GM12878 (cell line): ENCODE measurements around the gene FCRLB. TPM values are rescaled to one million over a fixed set of nuclear protein-coding genes. Genes with fewer than 3 reads are reported as not detected.
A peak's percentile ranks its signal among the peaks of the same experiment; 100 is the strongest.

Experiments
- CHD1 ChIP-seq: IDR thresholded peaks from 2 replicates; pipeline ENCODE4 v1.6.1; 2012; ENCODE audit warnings: low read depth, low read length, improper control_type of control experiment
- GATAD2B ChIP-seq: fragments of 450-650 bp; conservative IDR thresholded peaks from 2 replicates; pipeline ENCODE4 v1.6.1; 2017; ENCODE audit warnings: low read depth, mild to moderate bottlenecking, moderate library complexity
- JUNB ChIP-seq: IDR thresholded peaks from 2 replicates; pipeline ENCODE4 v1.6.1; 2016; ENCODE audit warnings: antibody characterized with exemption, mild to moderate bottlenecking
- KAT2A ChIP-seq: conservative IDR thresholded peaks from 2 replicates; pipeline ENCODE4 v1.6.1; 2011; ENCODE audit warnings: low read depth, low read length; ENCODE audit not compliant: control insufficient read depth
- NFIC ChIP-seq: IDR thresholded peaks from 2 replicates; pipeline ENCODE4 v1.6.1; 2012; ENCODE audit warnings: low read depth, mild to moderate bottlenecking, inconsistent platforms, low read length, moderate library complexity
- NR2C1 ChIP-seq: fragments of 450-650 bp; IDR thresholded peaks from 2 replicates; pipeline ENCODE4 v1.6.1; 2017; ENCODE audit warnings: antibody characterized with exemption, mild to moderate bottlenecking, moderate library complexity
- POLR2AphosphoS2 ChIP-seq: IDR thresholded peaks from 2 replicates; pipeline ENCODE4 v1.6.1; 2011; ENCODE audit warnings: low read depth, mild to moderate bottlenecking, low read length, improper control_type of control experiment, moderate library complexity
- POU2F2 ChIP-seq: IDR thresholded peaks from 3 replicates; pipeline ENCODE4 v1.6.1; 2011; ENCODE audit warnings: low read depth, mild to moderate bottlenecking, low read length, borderline replicate concordance
- RELA ChIP-seq: fragments of 450-650 bp; IDR thresholded peaks from 2 replicates; pipeline ENCODE4 v1.8.0; 2014; ENCODE audit warnings: borderline replicate concordance; ENCODE audit not compliant: partially characterized antibody
- RFX5 ChIP-seq: IDR thresholded peaks from 2 replicates; pipeline ENCODE4 v1.6.1; 2011; ENCODE audit warnings: low read depth, low read length, improper control_type of control experiment
- RUNX3 ChIP-seq: IDR thresholded peaks from 2 replicates; pipeline ENCODE4 v1.6.1; 2012; ENCODE audit warnings: low read length, inconsistent platforms
- SRF ChIP-seq, 2 experiments: IDR thresholded peaks; 2 replicates each; pipeline ENCODE4 v1.6.1; 2011; ENCODE audit warnings: low read depth in 2 of 2, low read length in 2 of 2, mild to moderate bottlenecking in 1 of 2, moderate library complexity in 1 of 2
- TCF7 ChIP-seq: IDR thresholded peaks from 2 replicates; pipeline ENCODE4 v1.6.1; 2014; ENCODE audit warnings: antibody characterized with exemption, borderline replicate concordance
- ZNF207 ChIP-seq: fragments of 450-650 bp; IDR thresholded peaks from 2 replicates; pipeline ENCODE4 v1.6.1; 2014; ENCODE audit warnings: antibody characterized with exemption, mild to moderate bottlenecking, borderline replicate concordance
- ZNF217 ChIP-seq: fragments of 450-650 bp; IDR thresholded peaks from 2 replicates; pipeline ENCODE4 v1.6.1; 2017; ENCODE audit warnings: antibody characterized with exemption, mild to moderate bottlenecking
- ZZZ3 ChIP-seq: IDR thresholded peaks from 2 replicates; pipeline ENCODE4 v1.6.1; 2011; ENCODE audit warnings: low read depth; ENCODE audit not compliant: control insufficient read depth, insufficient read length
- polyA plus RNA-seq, 11 experiments: library from polyadenylated mRNA; depleted of rRNA in 4 of 11; unstranded in 6 of 11; stranded (reverse) in 5 of 11; fragments of >200 nt; fragmentation: Nextera tagmentation in 4 of 11; fragmentation: Illumina TruSeq in 1 of 11; extraction: Ambion mirVana in 4 of 11; extraction: Trizol in 1 of 11; gene quantifications; 1 replicate in 1 of 11; 2 replicates in 10 of 11; pipeline versions ENCODE4 v1.2.1 to v1.2.3, GENCODE V29; 2011 to 2016; ENCODE audit warnings: inconsistent platforms in 2 of 11, missing spikeins in 2 of 11, low read depth in 1 of 11
- total RNA-seq, 4 experiments: library from RNA; depleted of rRNA in 3 of 4; stranded (reverse); fragments of >200 nt in 3 of 4; fragmentation: Illumina TruSeq in 1 of 4; extraction: Trizol in 1 of 4; gene quantifications; 2 replicates each; pipeline versions ENCODE4 v1.2.1 to v1.2.3, GENCODE V29; 2013 to 2021
- TF ChIP-seq, protein P1 (sequence below): fragments of 450-650 bp; formaldehyde crosslinking; IDR thresholded peaks from 2 replicates; pipeline ENCODE4 v1.5.0; 2022; ENCODE audit warnings: mild to moderate bottlenecking, missing genetic modification characterization
- TF ChIP-seq, protein P2 (sequence below): fragments of 450-650 bp; IDR thresholded peaks from 2 replicates; pipeline ENCODE4 v1.6.1; 2017; ENCODE audit warnings: mild to moderate bottlenecking
- TF ChIP-seq, protein P3 (sequence below): IDR thresholded peaks from 2 replicates; pipeline ENCODE4 v1.6.1; 2011; ENCODE audit warnings: mild to moderate bottlenecking, low read depth, low read length, moderate library complexity; ENCODE audit not compliant: insufficient replicate concordance
- TF ChIP-seq, protein P4 (sequence below): fragments of 450-650 bp; formaldehyde crosslinking; IDR thresholded peaks from 2 replicates; pipeline ENCODE4 v1.4.0; 2020; ENCODE audit warnings: mild to moderate bottlenecking, moderate library complexity

FCRLB gene
- total and polyA plus RNA-seq, 10 of the 15 experiments (the other 5 are each of a cell fraction or from before 2014, with no cell fraction given): 0.55 to 11.7 (median 5.6) TPM

DNA sequence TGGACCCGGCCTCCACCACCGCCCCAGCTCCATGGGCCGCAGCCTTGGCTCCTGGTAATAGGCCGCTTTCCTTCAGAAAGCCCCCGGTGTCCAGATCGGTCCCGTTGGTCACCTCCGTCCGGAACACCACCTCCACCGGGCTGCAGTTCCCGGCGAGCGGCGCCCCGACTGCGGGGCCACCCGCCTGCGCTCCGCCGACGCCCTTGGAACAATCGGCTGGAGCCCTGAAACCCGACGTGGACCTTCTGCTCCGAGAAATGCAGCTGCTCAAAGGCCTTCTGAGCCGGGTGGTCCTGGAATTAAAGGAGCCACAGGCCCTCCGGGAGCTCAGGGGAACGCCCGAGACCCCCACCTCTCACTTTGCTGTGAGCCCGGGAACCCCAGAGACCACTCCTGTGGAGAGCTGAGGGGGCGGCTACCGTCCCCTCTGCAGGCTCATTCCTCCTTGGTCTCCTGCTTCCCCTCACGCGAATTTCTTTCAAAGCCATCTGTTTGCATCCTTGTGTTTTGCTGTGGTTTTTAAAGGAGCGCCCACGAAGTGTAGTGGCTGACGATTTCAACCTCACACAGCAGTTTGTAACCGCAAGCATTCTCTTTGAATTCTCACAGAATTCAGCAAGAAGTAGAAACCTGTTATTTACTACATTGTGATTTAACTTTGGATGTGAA, 6.0 kb downstream of the FCRLB start (continued):
- TF ChIP-seq, protein P1, sequence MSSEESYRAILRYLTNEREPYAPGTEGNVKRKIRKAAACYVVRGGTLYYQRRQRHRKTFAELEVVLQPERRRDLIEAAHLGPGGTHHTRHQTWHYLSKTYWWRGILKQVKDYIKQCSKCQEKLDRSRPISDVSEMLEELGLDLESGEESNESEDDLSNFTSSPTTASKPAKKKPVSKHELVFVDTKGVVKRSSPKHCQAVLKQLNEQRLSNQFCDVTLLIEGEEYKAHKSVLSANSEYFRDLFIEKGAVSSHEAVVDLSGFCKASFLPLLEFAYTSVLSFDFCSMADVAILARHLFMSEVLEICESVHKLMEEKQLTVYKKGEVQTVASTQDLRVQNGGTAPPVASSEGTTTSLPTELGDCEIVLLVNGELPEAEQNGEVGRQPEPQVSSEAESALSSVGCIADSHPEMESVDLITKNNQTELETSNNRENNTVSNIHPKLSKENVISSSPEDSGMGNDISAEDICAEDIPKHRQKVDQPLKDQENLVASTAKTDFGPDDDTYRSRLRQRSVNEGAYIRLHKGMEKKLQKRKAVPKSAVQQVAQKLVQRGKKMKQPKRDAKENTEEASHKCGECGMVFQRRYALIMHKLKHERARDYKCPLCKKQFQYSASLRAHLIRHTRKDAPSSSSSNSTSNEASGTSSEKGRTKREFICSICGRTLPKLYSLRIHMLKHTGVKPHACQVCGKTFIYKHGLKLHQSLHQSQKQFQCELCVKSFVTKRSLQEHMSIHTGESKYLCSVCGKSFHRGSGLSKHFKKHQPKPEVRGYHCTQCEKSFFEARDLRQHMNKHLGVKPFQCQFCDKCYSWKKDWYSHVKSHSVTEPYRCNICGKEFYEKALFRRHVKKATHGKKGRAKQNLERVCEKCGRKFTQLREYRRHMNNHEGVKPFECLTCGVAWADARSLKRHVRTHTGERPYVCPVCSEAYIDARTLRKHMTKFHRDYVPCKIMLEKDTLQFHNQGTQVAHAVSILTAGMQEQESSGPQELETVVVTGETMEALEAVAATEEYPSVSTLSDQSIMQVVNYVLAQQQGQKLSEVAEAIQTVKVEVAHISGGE (CRISPR knock-in tag): no peak
- no peak for TF ChIP-seq POLR2AphosphoS2
- peak; percentile 68 for TF ChIP-seq GATAD2B
- no peak for TF ChIP-seq ZNF217
- peak; percentile 98 for TF ChIP-seq RUNX3
- TF ChIP-seq TCF7: no peak
- 0 out of 2 replicates have a peak, but pooled peaks have one; percentile 67 for TF ChIP-seq CHD1
- TF ChIP-seq JUNB: peak; percentile 10; the same call in 1 of the 2 replicates
- TF ChIP-seq RFX5: no peak
- TF ChIP-seq ZZZ3: no peak
- TF ChIP-seq, protein P2, sequence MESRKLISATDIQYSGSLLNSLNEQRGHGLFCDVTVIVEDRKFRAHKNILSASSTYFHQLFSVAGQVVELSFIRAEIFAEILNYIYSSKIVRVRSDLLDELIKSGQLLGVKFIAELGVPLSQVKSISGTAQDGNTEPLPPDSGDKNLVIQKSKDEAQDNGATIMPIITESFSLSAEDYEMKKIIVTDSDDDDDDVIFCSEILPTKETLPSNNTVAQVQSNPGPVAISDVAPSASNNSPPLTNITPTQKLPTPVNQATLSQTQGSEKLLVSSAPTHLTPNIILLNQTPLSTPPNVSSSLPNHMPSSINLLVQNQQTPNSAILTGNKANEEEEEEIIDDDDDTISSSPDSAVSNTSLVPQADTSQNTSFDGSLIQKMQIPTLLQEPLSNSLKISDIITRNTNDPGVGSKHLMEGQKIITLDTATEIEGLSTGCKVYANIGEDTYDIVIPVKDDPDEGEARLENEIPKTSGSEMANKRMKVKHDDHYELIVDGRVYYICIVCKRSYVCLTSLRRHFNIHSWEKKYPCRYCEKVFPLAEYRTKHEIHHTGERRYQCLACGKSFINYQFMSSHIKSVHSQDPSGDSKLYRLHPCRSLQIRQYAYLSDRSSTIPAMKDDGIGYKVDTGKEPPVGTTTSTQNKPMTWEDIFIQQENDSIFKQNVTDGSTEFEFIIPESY: no peak
- peak; percentile 63; the same call in 1 of the 3 replicates for TF ChIP-seq POU2F2
- TF ChIP-seq, protein P3, sequence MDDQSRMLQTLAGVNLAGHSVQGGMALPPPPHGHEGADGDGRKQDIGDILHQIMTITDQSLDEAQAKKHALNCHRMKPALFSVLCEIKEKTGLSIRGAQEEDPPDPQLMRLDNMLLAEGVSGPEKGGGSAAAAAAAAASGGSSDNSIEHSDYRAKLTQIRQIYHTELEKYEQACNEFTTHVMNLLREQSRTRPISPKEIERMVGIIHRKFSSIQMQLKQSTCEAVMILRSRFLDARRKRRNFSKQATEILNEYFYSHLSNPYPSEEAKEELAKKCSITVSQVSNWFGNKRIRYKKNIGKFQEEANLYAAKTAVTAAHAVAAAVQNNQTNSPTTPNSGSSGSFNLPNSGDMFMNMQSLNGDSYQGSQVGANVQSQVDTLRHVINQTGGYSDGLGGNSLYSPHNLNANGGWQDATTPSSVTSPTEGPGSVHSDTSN: no peak
- no peak for TF ChIP-seq NR2C1
- TF ChIP-seq, protein P4, sequence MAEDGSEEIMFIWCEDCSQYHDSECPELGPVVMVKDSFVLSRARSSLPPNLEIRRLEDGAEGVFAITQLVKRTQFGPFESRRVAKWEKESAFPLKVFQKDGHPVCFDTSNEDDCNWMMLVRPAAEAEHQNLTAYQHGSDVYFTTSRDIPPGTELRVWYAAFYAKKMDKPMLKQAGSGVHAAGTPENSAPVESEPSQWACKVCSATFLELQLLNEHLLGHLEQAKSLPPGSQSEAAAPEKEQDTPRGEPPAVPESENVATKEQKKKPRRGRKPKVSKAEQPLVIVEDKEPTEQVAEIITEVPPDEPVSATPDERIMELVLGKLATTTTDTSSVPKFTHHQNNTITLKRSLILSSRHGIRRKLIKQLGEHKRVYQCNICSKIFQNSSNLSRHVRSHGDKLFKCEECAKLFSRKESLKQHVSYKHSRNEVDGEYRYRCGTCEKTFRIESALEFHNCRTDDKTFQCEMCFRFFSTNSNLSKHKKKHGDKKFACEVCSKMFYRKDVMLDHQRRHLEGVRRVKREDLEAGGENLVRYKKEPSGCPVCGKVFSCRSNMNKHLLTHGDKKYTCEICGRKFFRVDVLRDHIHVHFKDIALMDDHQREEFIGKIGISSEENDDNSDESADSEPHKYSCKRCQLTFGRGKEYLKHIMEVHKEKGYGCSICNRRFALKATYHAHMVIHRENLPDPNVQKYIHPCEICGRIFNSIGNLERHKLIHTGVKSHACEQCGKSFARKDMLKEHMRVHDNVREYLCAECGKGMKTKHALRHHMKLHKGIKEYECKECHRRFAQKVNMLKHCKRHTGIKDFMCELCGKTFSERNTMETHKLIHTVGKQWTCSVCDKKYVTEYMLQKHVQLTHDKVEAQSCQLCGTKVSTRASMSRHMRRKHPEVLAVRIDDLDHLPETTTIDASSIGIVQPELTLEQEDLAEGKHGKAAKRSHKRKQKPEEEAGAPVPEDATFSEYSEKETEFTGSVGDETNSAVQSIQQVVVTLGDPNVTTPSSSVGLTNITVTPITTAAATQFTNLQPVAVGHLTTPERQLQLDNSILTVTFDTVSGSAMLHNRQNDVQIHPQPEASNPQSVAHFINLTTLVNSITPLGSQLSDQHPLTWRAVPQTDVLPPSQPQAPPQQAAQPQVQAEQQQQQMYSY (CRISPR knock-in tag): no peak
- no peak for TF ChIP-seq KAT2A
- TF ChIP-seq RELA: no peak
- TF ChIP-seq NFIC: 0 out of 2 replicates have a peak, but pooled peaks have one; percentile 56
- no peak for TF ChIP-seq SRF (IDR thresholded peaks at IDR 0.05; ENCODE audit: low read depth in 2 of 2, low read length in 2 of 2)
- TF ChIP-seq ZNF207: no peak
